Progenitor cell of endocrine pancreas (in vitro differentiated cells): ENCODE results near the gene CSMD2. TPM values are rescaled to one million over a fixed set of nuclear protein-coding genes. Genes with fewer than 3 reads are reported as not detected.

ENCODE experiments used
- DNase-seq: peaks from one replicate; pipeline ENCODE4 v3.0.0; 2021; ENCODE audit warnings: low spot score; ENCODE audit not compliant: unreplicated experiment
- H3K27ac Mint-ChIP-seq: 2 replicates; pipeline ENCODE4 v1.8.0; 2021; ENCODE audit warnings: mild to moderate bottlenecking, moderate library complexity, mixed read lengths
- H3K27me3 Mint-ChIP-seq: 2 replicates; pipeline ENCODE4 v1.8.0; 2021; ENCODE audit warnings: mixed read lengths
- H3K36me3 Mint-ChIP-seq: 2 replicates; pipeline ENCODE4 v1.8.0; 2022; ENCODE audit warnings: mixed read lengths; ENCODE audit not compliant: insufficient read depth
- H3K4me1 Mint-ChIP-seq: 2 replicates; pipeline ENCODE4 v1.8.0; 2021; ENCODE audit warnings: low read depth, mixed read lengths
- H3K4me3 Mint-ChIP-seq: 2 replicates; pipeline ENCODE4 v1.8.0; 2021; ENCODE audit warnings: low read depth, mild to moderate bottlenecking, moderate library complexity, mixed read lengths
- H3K9me3 Mint-ChIP-seq: 2 replicates; pipeline ENCODE4 v1.8.0; 2021; ENCODE audit warnings: low read depth, mixed read lengths
- total RNA-seq: library from RNA; stranded (reverse); gene quantifications from 2 replicates; pipeline ENCODE4 v1.2.1, GENCODE V29; 2021
- TF ChIP-seq, protein P1 (sequence below): fragments of 200-600 bp; sonication (generic); IDR thresholded peaks from one replicate; pipeline ENCODE4 v1.5.0; 2021; ENCODE audit warnings: antibody characterized with exemption, mild to moderate bottlenecking; ENCODE audit not compliant: unreplicated experiment

Gene CSMD2
- total RNA-seq, 1 donor from 2014 or later = 0.38 TPM

DNA sequence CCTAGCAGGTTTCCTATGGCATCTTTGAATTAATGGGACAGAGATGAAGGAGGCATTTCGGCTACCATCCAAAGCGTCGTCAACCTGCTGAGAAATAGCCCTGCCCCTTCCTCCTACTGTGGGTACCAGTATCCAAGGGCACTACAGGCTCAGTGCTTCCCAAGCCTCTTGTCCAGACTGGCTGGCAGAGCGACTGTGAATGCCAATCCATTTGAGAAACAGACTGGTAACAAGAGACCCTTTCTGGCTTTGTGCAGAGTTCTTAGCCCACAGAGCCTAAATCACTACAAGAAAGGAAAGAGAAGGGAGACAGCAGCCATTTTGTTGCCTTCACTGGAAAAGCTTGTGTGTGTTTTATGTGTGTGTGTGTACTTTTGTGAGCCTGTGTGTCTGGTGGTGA lies 185.7 kb downstream of the CSMD2 start:
- Mint-ChIP-seq H3K9me3 (no peaks in the 10 kb centered on the region), H3K27me3 (peaks cover 48% of the 10 kb centered on the region), H3K27ac (no peak overlapping the region), H3K36me3 (no peaks in the 10 kb centered on the region), H3K4me1 (no peaks in the 10 kb centered on the region), H3K4me3 (no peak overlapping the region)
- no peak for DNase-seq
- TF ChIP-seq, protein P1, sequence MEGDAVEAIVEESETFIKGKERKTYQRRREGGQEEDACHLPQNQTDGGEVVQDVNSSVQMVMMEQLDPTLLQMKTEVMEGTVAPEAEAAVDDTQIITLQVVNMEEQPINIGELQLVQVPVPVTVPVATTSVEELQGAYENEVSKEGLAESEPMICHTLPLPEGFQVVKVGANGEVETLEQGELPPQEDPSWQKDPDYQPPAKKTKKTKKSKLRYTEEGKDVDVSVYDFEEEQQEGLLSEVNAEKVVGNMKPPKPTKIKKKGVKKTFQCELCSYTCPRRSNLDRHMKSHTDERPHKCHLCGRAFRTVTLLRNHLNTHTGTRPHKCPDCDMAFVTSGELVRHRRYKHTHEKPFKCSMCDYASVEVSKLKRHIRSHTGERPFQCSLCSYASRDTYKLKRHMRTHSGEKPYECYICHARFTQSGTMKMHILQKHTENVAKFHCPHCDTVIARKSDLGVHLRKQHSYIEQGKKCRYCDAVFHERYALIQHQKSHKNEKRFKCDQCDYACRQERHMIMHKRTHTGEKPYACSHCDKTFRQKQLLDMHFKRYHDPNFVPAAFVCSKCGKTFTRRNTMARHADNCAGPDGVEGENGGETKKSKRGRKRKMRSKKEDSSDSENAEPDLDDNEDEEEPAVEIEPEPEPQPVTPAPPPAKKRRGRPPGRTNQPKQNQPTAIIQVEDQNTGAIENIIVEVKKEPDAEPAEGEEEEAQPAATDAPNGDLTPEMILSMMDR = no peak

GRCh38 chr1:33975961-33976360 lies 189.1 kb downstream of the CSMD2 start:
- no peaks in the 10 kb centered on the region for H3K36me3 Mint-ChIP-seq
- H3K4me1 Mint-ChIP-seq = peaks cover 2% of the 10 kb centered on the region
- H3K4me3 Mint-ChIP-seq = no peak overlapping the region
- TF ChIP-seq, protein P1 = no peak
- no peaks in the 10 kb centered on the region for H3K9me3 Mint-ChIP-seq
- peaks cover 48% of the 10 kb centered on the region for H3K27me3 Mint-ChIP-seq
- no peak overlapping the region for H3K27ac Mint-ChIP-seq
- no peak for DNase-seq

GRCh38 chr1:33973799-33974545 lies 191.1 kb downstream of the CSMD2 start:
- H3K9me3 Mint-ChIP-seq = no peaks in the 10 kb centered on the region
- H3K4me3 Mint-ChIP-seq = no peak overlapping the region
- TF ChIP-seq, protein P1 = no peak
- DNase-seq = no peak
- no peak overlapping the region for H3K27ac Mint-ChIP-seq
- no peaks in the 10 kb centered on the region for H3K36me3 Mint-ChIP-seq
- H3K27me3 Mint-ChIP-seq = peaks cover 36% of the 10 kb centered on the region
- peaks cover 2% of the 10 kb centered on the region for H3K4me1 Mint-ChIP-seq

DNA sequence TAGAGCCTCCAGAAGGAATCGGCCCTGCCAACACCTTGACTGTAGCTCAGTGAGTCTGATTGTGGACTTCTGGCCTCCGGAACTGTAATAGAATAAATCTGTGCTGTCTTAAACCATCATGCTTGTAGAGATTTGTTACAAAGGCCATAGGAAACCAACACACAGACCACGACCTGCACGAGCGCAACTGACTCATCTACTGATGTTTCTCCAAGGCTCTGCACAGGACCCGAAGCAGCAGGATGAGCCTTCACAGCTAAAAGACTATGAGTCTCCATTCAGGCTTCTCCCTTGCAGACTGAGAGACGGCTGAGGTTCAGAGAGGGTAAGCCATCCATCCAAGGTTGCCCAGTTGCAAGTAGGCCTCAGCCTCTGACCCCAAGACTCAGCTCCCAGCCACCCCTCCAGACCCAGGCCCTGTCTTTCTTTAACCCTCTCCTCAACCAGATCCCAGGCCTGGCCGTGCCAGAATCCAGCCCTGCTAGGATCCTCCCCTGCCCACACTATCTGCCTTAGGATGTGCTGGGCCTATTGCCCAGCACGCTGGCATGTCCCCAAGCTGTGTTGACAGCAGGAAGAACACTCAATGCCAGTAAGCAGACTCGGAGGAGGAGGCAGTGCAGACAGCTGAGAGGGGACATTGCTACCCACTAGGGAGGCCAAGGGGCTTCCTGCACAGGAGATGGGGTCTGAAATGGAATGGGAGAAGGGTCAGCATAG lies 192.2 kb downstream of the CSMD2 start:
- TF ChIP-seq, protein P1 = no peak
- Mint-ChIP-seq H3K4me1 (peaks cover 2% of the 10 kb centered on the region), H3K36me3 (no peaks in the 10 kb centered on the region), H3K9me3 (no peaks in the 10 kb centered on the region), H3K27ac (no peak overlapping the region), H3K4me3 (no peak overlapping the region), H3K27me3 (peaks cover 25% of the 10 kb centered on the region)
- no peak for DNase-seq

- TF ChIP-seq, protein P1 = no peak
- H3K9me3 Mint-ChIP-seq = no peaks in the 10 kb centered on the region
- H3K36me3 Mint-ChIP-seq = no peaks in the 10 kb centered on the region
- H3K27me3 Mint-ChIP-seq = peaks cover 19% of the 10 kb centered on the region
- H3K27ac Mint-ChIP-seq = no peak overlapping the region
- DNase-seq = no peak
- H3K4me3 Mint-ChIP-seq = no peak overlapping the region
- H3K4me1 Mint-ChIP-seq = peaks cover 2% of the 10 kb centered on the region
Measured at GRCh38 chr1:33971913-33972312, 193.1 kb downstream of the CSMD2 start.
